ENCODE measurements around the gene B9D1.

B9D1 gene

DNA sequence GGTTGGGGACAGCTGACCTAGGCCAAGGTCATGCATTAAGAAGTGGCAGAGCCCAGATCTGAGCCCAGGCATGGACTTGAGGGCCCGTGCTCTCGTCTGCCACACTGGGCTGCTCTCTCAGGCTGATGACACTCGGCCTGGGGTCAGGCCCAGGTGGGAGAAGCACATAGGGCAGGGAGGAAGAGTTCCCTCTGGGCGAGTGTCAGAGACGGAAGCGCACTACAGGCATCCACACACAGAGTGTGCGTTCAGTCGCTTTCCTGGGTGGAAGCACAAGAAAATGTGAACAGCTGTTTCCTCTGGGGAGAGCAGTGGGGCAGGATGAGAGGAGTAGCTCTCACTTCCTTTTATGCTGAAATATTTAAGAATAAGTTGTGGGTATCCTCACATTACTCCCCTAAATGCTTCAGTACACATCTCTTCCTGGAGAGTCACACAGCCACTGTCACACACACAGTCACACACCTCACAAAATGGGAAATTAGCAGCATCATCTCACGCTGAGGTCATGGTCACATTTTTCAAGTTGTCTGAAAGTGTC is 59.7 kb downstream of the B9D1 start:
- FAIRE-seq: no peak

DNA sequence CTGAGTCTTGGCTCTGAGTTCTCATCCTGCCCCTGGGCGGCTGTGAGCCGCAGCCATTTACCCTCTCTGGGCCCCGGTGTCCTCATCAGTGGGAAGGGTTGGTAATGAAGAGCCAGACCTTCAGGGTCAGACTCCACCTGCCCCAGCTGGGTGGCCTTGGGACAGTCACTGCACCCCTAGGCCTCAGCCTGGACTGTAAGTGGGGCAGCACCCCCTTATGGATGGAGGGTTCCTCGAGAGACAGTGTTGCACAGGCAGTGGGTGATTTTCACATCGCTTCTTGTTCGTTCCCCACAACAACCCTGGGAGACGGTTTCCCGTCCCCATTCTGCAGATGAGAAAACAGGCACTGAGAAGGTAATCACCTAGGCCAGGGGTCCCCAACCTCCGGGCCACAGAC is 60.5 kb downstream of the B9D1 start:
- TF ChIP-seq POLR2A (IDR thresholded peaks at IDR 0.05; ENCODE audit: low read depth, low read length): no peak
- no peak for FAIRE-seq

More for the DNA sequence above, 59.7 kb downstream of the B9D1 start:
- no peak for TF ChIP-seq POLR2A (IDR thresholded peaks at IDR 0.05; ENCODE audit: low read depth, low read length)
- no peak for DNase-seq (ENCODE audit: insufficient read length, low spot score)

DNA sequence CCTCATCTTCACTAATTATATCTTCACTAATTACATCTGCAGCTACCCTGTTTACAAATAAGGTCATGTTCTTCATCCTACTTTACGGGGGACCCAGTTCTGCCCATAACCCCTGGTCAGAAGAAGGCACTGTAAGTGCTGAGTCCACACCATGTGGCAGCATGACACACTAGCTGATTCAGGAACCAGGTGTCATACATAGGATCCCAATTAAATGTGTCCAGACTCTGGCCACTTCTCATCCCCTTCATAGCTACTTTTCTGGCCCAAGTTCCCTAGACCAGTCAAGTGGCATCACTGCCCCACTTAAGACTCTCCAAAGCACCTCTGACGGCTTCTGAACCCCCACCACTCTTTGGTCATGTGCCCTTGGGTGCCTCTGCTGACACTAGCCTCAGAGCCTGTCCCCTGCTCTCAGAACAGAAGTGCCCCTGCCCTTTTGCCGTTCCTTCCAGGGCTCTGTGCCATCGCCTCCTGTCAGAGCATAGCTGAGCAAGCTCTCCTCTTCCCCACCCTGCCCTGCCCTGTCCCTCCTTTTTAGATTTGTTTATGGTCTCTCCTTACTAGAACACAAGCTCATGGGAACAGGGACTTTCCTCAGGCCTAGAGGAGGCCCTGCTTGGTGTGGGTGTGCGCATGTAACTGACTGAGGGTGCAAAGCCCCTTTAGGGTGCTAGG is 61.1 kb downstream of the B9D1 start:
- no peak for TF ChIP-seq POLR2A (IDR thresholded peaks at IDR 0.05; ENCODE audit: low read depth, low read length)
- DNase-seq (ENCODE audit: insufficient read length, low spot score) (no peak), FAIRE-seq (no peak)

More for the DNA sequence above, 60.5 kb downstream of the B9D1 start:
- DNase-seq (ENCODE audit: insufficient read length, low spot score): no peak

- TF ChIP-seq POLR2A (IDR thresholded peaks at IDR 0.05; ENCODE audit: low read depth, low read length): no peak
- FAIRE-seq: no peak
- no peak for DNase-seq (ENCODE audit: insufficient read length, low spot score)
These were observed 62.7 kb downstream of the B9D1 start for GRCh38 chr17:19299866-19300265.

DNA sequence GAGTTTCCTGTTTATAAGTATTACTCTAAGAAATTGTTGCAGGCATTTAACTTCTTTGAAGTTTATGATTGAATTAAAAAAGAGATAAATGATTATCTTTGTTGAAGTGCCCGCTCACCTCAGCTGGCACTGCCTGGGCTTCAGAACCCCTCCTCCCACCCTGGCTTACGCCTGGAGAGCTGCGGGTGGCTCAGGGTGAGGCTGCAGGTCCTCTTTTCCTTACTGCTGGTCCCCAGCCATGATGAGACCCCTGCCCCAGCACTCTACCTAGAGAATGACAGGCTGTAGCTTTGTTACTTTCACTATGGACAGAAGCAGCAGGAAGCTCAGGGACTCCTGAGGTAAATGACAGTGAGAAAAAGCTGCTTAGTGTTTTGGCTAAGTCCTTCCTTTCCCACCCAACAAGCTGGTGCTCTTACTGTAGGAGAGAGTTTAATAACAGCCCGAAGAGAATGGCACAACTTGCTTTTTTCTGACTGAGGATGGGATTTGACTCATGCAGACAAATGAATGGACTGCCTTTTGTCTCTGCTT is 63.2 kb downstream of the B9D1 start:
- no peak for DNase-seq (ENCODE audit: insufficient read length, low spot score)
- no peak for TF ChIP-seq POLR2A (IDR thresholded peaks at IDR 0.05; ENCODE audit: low read depth, low read length)
- no peak for FAIRE-seq

GRCh38 chr17:19298569-19299213 is 63.8 kb downstream of the B9D1 start:
- no peak for DNase-seq (ENCODE audit: insufficient read length, low spot score)
- no peak for FAIRE-seq
- TF ChIP-seq POLR2A (IDR thresholded peaks at IDR 0.05; ENCODE audit: low read depth, low read length): no peak

DNA sequence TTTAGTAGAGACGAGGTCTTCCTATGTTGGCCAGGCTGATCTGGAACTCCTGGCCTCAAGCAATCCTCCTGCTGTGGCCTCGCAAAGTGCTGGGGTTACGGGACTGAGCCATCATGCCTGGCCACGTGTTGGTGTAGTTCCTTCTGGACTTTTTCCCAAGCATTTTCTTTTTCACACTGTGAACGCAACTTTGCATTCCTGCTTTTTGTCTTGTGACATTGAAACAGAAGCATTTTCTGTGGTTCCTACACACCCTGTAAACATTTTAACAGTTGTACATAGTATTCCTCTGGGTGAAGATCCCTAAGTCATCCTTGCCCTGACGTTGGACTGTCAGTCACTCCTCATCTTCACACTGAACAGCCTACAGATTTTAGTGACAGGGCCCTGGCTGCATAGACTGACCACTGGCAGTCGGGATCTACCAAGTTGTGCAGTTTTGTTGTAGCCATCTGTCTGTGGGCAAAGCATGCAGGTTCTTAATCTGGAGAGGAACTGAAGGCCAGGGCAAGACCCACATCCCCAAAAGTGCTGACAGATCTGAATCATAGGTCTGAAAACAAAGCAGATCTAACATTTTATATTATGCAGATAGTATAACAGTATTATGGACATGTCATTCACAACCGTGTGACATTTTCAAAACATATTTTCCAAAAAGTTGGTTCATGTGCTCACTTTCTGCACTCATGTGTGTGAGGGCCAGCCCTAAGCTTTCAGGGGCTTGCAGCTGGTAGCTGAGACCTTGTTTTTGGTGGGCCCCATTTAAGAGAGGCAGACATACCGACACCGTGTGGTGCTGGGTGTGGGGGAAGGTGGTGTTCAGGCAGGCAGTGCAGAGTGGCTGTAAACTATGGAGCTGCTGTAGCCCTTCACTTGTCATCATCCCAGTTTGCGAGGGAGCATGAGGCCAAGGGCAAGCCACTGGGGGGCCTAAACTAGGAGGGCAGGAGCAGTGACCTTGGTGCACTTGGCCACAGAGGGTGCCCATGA is 65.4 kb downstream of the B9D1 start:
- DNase-seq (ENCODE audit: insufficient read length, low spot score) (no peak), FAIRE-seq (no peak)
- no peak for TF ChIP-seq POLR2A (IDR thresholded peaks at IDR 0.05; ENCODE audit: low read depth, low read length)

- DNase-seq (ENCODE audit: insufficient read length, low spot score) (no peak), FAIRE-seq (no peak)
- no peak for TF ChIP-seq POLR2A (IDR thresholded peaks at IDR 0.05; ENCODE audit: low read depth, low read length)
These were observed 66.9 kb downstream of the B9D1 start for GRCh38 chr17:19295473-19296135.

GRCh38 chr17:19294443-19294842 is 68.1 kb downstream of the B9D1 start:
- DNase-seq (ENCODE audit: insufficient read length, low spot score): no peak
- FAIRE-seq: no peak

More at GRCh38 chr17:19294443-19294842, 68.1 kb downstream of the B9D1 start:
- TF ChIP-seq POLR2A (IDR thresholded peaks at IDR 0.05; ENCODE audit: low read depth, low read length): no peak
